GM12801 (cell line): ENCODE data around the gene TMC3.
A peak's percentile ranks its signal among the peaks of the same experiment; 100 is the strongest.

ENCODE experiments used
- CTCF ChIP-seq: IDR thresholded peaks from one replicate; pipeline ENCODE4 v1.5.1; 2011; ENCODE audit warnings: control low read depth; ENCODE audit not compliant: insufficient read length; ENCODE audit errors: extremely low read depth

The TMC3 gene

GRCh38 chr15:81411051-81411450, 37.0 kb upstream of the TMC3 start:
- no peak for TF ChIP-seq CTCF

GRCh38 chr15:81410318-81410753, 36.3 kb upstream of the TMC3 start:
- no peak for TF ChIP-seq CTCF

- TF ChIP-seq CTCF = no peak
Observed at GRCh38 chr15:81407718-81408117, 33.7 kb upstream of the TMC3 start.

- TF ChIP-seq CTCF = no peak
Observed at GRCh38 chr15:81407176-81407575, 33.2 kb upstream of the TMC3 start.

GRCh38 chr15:81400640-81401236, 26.7 kb upstream of the TMC3 start:
- TF ChIP-seq CTCF = peak; percentile 17

GRCh38 chr15:81398910-81399551, 25.0 kb upstream of the TMC3 start:
- no peak for TF ChIP-seq CTCF

GRCh38 chr15:81398456-81398855, 24.4 kb upstream of the TMC3 start:
- TF ChIP-seq CTCF = no peak
